Measurements from ENCODE around the gene SLX4IP. TPM values are rescaled to one million over a fixed set of nuclear protein-coding genes. Genes with fewer than 3 reads are reported as not detected.
A peak's percentile ranks its signal among the peaks of the same experiment; 100 is the strongest.

SLX4IP gene
- polyA plus RNA-seq, 1 experiment: 2.8 TPM

DNA sequence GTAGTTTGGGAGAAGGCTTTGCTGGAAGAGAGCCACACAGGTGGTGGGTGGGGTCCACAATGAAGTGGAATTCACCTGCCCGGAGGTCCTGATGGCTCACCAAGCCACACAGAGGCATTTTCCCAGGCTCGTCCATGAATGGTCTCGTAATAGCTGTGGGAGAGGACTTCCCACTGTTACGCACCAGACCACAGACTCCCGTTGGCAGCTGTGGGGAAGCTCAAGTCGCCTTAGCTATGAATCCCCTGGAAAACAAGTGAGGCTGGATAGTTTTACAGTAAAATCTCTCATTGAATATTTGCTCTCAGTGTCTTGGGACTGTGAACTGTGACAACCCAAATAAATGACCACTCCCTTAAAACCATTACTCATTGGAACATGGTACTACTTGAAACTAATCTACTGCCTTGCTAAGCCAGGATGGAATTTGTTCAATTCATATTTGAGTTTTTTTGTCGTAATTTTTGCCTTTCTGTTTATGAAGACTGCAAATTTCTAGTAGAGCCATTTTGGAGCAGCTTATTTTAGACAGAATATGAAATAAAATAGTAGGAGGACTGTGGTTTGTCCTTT lies 159.3 kb downstream of the SLX4IP start:
- no peak for DNase-seq (ENCODE audit: low read depth, low spot score)
- POLR2A ChIA-PET: no interaction called here
- Histone ChIP-seq H3K27ac (ENCODE audit: low read depth, low read length) (no peak overlapping the region), H3K9me3 (ENCODE audit: control insufficient read depth, insufficient read depth, low read length) (no peaks in the 10 kb centered on the region), H3K4me3 (ENCODE audit: low read depth, low read length) (no peak overlapping the region), H3K27me3 (ENCODE audit: control insufficient read depth, insufficient read depth, low read length) (no peaks in the 10 kb centered on the region)
- TF ChIP-seq, protein P1, sequence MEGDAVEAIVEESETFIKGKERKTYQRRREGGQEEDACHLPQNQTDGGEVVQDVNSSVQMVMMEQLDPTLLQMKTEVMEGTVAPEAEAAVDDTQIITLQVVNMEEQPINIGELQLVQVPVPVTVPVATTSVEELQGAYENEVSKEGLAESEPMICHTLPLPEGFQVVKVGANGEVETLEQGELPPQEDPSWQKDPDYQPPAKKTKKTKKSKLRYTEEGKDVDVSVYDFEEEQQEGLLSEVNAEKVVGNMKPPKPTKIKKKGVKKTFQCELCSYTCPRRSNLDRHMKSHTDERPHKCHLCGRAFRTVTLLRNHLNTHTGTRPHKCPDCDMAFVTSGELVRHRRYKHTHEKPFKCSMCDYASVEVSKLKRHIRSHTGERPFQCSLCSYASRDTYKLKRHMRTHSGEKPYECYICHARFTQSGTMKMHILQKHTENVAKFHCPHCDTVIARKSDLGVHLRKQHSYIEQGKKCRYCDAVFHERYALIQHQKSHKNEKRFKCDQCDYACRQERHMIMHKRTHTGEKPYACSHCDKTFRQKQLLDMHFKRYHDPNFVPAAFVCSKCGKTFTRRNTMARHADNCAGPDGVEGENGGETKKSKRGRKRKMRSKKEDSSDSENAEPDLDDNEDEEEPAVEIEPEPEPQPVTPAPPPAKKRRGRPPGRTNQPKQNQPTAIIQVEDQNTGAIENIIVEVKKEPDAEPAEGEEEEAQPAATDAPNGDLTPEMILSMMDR (IDR thresholded peaks at IDR 0.05; ENCODE audit: low read depth, low read length): no peak
- CTCF ChIA-PET: no interaction called here

DNA sequence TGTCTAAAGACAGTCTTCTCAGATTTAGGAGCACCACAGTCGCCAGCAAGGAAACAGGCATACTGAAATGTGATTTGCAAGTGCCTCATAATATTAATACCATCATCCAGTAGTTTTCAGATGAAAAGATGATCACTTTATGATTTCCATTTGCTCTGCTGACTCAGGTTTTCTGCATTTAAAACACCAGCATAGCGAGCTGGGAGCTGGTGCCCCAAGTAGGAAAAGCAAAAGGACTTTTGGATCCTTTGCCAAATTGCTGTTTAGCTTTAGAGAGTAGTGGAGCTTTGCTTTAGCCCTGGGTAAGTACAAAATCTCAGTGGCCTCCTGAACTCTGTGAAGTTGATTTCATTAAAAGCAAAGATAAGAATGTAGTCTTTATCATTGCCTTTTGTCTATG lies 160.2 kb downstream of the SLX4IP start:
- no peak for DNase-seq (ENCODE audit: low read depth, low spot score)
- CTCF ChIA-PET: no interaction called here
- Histone ChIP-seq H3K4me3 (ENCODE audit: low read depth, low read length) (no peak overlapping the region), H3K9me3 (ENCODE audit: control insufficient read depth, insufficient read depth, low read length) (no peaks in the 10 kb centered on the region), H3K27ac (ENCODE audit: low read depth, low read length) (no peak overlapping the region), H3K27me3 (ENCODE audit: control insufficient read depth, insufficient read depth, low read length) (no peaks in the 10 kb centered on the region)
- POLR2A ChIA-PET: interaction anchor here (0.5 kb wide), 1 partner anchor 78 kb away, joined by 3 read pairs; no protein-coding TSS in a partner anchor
- TF ChIP-seq, protein P1 (IDR thresholded peaks at IDR 0.05; ENCODE audit: low read depth, low read length): no peak

DNA sequence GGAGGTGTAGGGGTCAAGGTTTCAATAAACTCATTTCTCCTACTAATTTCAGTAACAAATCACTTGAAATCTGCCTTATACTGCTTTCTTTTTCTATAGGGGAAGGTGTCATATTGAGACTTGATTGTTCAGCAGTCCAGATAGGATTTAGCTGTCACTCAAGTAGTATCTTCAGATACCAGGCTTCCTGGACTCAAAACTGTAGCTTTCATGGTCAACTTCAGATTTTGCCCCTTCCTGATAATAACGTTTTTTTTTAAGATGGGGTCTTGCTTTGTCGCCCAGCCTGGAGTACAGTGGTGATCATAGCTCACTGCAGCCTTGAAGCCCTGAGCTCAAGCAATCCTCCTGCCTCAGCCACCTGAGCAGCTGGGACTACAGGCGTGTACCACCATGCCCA lies 160.9 kb downstream of the SLX4IP start:
- no peak for DNase-seq (ENCODE audit: low read depth, low spot score)
- TF ChIP-seq, protein P1 (IDR thresholded peaks at IDR 0.05; ENCODE audit: low read depth, low read length): no peak
- ChIA-PET POLR2A (interaction anchor here (1.0 to 1.2 kb wide), 2 partner anchors 14 to 38 kb away, joined by 3 to 4 read pairs; no protein-coding TSS in a partner anchor), CTCF (no interaction called here)
- H3K9me3 ChIP-seq (ENCODE audit: control insufficient read depth, insufficient read depth, low read length): no peaks in the 10 kb centered on the region
- no peak overlapping the region for H3K4me3 ChIP-seq (ENCODE audit: low read depth, low read length)
- H3K27ac ChIP-seq (ENCODE audit: low read depth, low read length): peak overlapping the region; percentile 13
- no peaks in the 10 kb centered on the region for H3K27me3 ChIP-seq (ENCODE audit: control insufficient read depth, insufficient read depth, low read length)

DNA sequence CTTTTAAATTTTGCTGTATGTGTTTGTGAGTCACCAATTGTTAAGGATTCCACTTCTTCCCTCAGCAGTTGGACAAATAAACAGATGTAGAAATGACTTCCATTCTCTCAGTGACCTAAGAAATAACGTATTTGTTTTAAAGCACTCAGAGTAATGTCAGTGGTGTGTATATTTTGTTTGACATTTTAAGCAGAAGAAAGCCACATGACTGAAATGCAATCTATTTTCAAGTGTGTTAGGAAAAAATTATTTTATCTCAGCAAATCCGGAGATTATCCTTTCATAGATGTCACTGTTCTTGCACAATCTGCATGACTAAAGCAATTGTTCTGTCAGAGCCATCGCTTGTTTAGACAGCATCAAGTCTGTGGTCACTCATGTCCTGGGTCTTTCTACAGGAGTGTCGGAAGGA lies 161.6 kb downstream of the SLX4IP start:
- peak; percentile 69 for DNase-seq (ENCODE audit: low read depth, low spot score)
- CTCF ChIA-PET: no interaction called here
- Histone ChIP-seq H3K27ac (ENCODE audit: low read depth, low read length) (peak overlapping the region; percentile 73), H3K9me3 (ENCODE audit: control insufficient read depth, insufficient read depth, low read length) (no peaks in the 10 kb centered on the region), H3K27me3 (ENCODE audit: control insufficient read depth, insufficient read depth, low read length) (no peaks in the 10 kb centered on the region), H3K4me3 (ENCODE audit: low read depth, low read length) (no peak overlapping the region)
- POLR2A ChIA-PET: interaction anchor here (1.2 kb wide), 1 partner anchor 15 kb away, joined by 4 read pairs; no protein-coding TSS in a partner anchor
- TF ChIP-seq, protein P1 (IDR thresholded peaks at IDR 0.05; ENCODE audit: low read depth, low read length): no peak

DNA sequence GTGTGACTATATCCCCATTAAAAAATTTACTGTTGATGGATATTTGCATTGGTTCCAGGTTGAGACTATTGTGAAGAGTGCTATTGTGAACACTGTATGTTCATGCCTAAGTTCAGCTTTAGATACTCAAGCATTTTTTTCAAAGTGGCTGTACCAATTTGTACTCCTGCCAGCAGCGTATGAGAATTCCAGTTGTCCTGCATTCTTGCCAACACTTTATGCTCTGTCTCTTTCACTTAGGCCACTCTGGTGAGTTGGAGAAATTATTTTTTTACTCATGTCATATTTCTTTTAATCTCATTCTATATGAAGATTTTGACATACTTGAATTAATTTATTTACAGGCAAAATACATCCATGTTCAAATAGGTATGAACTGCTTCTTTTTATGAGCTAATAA lies 162.5 kb downstream of the SLX4IP start:
- Histone ChIP-seq H3K27me3 (ENCODE audit: control insufficient read depth, insufficient read depth, low read length) (no peaks in the 10 kb centered on the region), H3K9me3 (ENCODE audit: control insufficient read depth, insufficient read depth, low read length) (no peaks in the 10 kb centered on the region), H3K4me3 (ENCODE audit: low read depth, low read length) (no peak overlapping the region), H3K27ac (ENCODE audit: low read depth, low read length) (no peak overlapping the region)
- CTCF ChIA-PET: no interaction called here
- POLR2A ChIA-PET: no interaction called here
- TF ChIP-seq, protein P1 (IDR thresholded peaks at IDR 0.05; ENCODE audit: low read depth, low read length): no peak
- DNase-seq (ENCODE audit: low read depth, low spot score): no peak
